NCI-H526 treated with DMSO at 0.1 percent for 48 hours (cell line): Measurements from ENCODE around the gene KAT6B.
"Not testable (repeated sequence)": the region's sequence is repeated elsewhere in the genome, so short reads cannot be mapped to it uniquely, and the experiment has no call there.

Source experiments
- DNase-seq: peaks from one replicate; lab custom pipeline; 2025; lab: John Stamatoyannopoulos, UW

The KAT6B gene

DNA sequence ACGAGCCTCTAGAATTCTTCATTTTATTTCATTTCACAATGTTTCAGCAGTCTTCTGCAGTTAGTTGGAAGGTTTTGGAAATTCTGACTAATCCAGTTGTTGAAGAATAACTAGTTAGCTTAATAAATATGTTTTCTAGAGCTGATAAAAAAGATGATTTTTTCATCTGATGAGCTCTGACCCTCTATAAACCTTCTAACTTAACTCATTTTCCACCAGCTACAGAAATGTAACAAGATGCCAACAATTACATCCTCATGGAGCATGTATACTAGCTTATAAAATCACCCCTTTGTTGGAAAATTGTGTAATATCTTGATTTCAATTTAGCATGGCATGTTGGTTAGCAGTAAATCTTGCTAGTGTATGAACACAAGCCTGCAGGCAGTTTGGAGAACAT lies 33.1 kb downstream of the KAT6B start:
- no peak for DNase-seq

DNA sequence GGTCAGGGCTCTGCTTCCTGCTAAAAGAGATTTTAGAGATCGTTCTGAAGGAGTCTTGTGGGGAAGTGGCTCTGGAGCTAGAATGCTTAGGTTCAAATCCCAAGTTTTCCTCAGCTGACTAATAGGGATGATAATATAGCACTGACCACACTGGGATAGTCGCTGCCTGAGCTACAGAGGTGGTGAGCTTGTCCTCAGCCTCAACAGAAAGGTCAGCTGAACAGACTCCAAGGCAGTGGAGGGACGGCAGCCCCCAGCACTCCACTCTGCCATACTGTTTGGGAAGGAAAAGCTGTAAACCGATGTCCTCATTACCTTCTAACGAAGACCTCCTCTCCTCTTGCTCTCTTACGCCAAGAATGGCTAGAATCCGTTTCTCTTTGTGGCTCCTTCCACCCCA lies 36.2 kb downstream of the KAT6B start:
- DNase-seq: no peak

DNA sequence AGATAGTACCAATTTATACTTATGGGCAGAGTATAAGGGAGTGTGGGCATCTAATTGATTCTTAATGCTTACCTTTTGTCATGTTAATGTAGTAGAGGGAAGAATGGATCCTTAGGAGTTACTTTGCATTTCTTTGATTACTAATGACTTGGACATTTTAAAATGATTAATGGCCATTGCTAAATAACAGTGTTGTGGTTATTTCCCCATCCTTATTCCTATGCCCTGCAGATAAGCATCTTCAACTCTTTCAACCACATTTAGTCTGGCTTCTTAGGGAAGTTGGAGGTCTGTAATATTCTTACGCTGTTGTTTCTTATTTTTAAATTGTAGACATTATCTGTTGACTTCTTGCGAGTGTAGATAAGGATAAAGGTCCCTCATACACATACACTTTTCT lies 37.2 kb downstream of the KAT6B start:
- DNase-seq: no peak

DNA sequence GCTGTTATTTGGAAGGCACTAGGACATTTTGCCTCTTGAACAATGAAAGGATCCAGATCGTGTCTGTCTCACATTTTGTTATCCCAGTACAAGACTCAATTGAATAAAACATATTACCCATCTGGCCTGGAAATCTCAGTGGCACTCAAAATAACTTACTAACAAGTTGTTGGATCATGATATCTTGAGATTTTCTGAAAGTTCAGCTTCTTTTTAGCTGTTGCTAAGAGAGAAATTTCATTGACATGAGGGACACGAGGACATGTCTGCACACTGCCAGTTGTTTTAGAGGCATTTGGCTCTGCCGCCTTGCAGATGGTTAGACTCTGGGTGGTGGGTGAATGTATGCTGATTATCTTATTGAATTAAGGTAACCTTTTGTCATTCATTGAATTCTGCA lies 41.0 kb downstream of the KAT6B start:
- no peak for DNase-seq

DNA sequence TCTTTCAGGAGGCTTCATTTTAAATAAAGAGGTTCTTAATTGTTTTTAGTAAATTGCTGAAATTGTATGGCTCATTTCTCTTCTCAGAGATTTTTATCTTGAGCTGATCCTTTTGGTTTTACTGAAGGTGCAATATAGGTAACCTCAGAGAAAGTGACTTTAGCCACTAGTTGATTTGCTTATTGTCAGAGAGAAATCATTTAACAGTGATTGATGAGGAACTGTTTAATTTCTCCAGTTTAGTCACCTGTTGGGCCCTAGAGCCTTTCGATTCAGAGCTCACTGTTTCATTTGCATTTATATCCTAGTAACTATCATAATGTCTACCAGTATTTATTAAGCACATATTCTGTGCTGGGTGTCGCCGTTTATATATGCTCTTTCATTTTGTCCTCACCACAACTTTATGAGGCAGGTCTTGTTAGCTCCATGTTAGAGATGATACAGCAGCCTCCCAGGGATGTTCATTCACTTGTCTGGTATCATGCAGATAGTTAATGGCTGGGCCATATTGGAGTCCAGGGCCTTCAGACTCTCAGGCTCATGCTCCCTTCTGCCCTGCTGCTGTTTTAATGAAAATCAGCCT lies 42.1 kb downstream of the KAT6B start:
- no peak for DNase-seq

DNA sequence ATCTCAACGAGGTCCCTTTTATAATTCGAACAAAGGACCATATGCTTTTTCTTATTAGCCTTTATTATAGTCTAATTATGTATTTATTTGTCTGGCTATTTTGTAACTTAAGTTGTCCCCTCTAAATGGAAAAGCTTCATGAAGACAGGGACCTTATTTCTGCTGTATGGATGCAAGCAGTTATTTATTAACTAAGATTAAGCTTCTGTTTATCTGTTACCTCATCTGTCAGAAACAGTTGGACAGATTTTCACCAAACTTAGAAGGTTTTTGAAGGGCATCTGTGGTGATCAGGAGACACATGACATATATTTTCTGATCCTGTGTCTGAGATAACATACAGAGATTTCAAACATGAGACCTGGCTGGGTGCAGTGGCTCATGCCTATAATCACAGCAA lies 43.2 kb downstream of the KAT6B start:
- no peak for DNase-seq

DNA sequence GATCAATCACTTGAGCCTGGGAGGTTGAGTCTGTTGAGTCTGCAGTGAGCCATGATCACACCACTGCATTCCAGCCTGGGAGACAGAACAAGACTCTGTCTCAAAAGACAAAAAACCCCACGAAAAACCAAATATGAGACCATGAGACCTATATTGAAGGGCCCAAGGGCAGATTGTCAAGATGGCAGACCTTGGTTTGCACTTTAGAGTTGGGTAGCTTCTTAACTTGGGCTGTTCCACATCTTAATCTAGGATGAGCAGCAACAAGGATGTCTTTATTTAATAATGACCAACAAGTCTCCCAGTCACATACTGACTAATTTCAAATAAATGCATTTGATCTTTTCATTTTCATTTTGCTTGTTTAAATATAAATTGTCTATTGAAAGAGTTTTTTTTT lies 43.8 kb downstream of the KAT6B start:
- no peak for DNase-seq

DNA sequence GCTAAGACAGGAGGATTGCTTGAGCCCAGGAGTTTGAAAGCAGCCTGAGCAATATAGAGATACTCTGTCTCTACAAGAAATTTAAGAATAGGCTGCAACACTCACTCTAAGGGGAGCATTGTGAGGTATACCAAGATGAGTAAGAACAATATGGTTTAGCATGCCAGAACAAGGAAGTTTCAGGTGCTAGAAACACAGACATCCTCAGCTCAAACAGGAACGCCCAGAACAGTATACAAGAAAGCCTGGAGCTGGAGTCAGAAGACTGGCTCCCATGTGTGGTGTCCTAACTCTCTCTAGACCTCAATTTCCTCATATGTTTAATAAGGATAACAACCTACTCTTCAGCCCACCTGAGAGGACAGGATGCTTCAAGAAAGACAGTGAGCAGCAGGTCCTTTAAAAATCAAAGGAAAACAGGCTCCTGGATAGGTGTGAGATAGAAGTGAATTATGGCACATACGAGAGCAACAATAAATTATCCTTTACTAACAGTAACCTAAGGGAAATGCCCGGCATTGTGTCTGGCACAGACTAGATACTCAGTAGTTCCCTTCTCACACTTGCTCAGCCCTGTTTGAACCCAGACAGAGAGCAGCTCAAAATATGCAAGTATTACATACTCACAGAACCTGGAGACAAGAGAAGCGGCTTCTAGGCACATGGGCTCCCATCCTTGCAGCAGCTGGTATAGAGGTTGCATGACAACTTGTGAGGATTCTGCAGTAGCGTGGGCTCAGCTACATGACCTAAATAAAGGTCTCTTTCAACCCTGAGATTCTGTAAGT lies 45.4 kb downstream of the KAT6B start:
- DNase-seq: no peak

DNA sequence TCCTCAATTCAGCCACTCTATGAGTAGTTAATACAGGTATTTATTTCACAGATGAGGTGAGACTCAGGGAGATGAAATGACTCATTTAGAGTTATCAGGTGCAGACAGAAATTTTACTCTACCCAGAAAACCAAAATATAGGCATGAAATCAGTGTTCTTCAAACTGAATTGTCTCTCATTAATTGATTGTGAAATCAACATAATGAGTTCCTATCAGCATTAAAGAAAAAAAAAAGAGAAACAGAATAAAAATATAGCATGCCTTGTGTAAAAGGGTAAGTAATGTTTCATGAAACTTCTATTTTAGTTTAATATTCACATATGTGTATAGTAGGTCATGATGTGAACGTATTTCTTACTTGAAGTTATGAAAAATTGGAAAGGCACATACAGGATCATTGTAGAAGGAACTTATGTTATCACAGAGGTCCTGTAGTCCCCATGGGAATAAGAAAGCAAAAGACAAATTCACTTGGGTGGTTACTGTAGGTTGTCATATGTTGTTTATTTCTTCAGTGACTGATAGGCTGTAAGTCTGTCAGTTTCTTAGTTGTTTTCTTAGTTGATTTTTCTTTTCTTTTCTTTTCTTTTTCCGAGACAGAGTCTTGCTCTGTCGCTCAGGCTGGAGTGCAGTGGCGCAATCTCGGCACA lies 47.5 kb downstream of the KAT6B start:
- no peak for DNase-seq

DNA sequence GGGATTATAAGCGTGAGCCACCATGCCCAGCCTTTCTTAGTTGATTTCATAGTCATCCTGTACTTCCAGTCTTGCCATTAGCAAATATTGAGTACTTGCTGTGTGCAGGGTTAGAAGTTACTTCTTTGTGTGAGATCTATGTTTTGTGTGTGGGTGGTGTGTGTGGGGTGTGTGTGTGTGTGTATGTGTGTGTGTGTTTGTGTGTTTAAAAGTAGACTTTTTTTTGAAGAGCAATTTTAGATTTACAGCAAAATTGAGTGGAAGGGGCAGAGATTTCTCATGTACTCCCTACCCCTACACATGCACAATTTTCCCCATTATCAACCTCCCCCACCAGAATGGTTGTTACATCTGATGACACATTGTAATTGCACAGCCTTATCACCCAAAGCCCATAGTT lies 48.2 kb downstream of the KAT6B start:
- DNase-seq: no peak

DNA sequence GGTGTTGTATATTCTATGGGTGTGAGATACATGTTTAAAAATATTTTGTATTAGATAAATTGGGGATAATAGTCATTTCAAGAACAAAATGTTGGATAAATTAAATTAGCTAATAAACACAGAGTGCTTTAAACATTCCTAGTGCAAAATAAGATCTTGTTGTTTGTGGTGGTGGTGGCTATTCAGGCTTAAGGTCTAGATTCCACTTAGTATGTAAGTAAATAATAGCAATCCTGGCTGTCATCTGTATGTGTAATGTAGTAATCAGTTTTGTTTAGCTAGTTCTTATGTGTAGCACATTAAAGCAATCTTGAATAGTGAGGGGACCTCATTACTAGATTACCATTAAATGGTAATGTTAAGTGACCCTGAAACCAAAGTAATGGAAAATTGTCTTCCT lies 48.7 kb downstream of the KAT6B start:
- DNase-seq: no peak

DNA sequence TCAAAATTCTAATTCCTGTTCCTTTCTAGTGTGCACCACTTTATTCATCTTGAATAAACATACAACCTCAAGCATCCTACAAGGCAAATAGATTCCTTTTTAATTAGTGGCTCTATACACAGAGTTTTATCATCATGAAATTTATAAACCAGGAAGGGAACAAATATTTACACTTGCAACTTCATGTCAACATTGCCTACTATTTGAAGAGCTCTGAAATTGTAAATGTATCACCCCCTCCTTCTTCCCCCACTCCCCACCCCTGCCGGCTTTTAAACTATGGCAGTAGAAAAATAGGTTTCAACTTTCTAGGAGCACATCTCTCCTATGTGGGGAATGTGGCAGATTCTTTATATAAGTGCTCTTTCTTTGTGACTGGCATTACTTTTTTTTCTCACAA lies 49.6 kb downstream of the KAT6B start:
- DNase-seq: no peak

DNA sequence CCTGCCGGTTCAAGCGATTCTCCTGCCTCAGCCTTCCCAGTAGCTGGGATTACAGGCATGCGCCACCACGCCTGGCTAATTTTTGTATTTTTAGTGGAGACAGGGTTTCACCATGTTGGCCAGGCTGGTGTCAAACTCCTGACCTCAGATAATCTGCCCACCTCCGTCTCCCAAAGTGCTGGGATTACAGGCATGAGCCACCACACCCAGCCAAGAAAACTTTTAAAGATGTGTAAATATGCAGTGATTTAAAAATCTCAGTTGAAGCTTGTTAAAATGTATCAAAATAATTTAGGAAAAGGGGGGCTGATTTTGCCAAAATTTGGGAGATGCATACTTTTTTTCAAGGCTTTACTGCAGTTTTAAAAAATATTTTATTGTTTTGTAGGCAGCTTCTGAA lies 50.7 kb downstream of the KAT6B start:
- DNase-seq: not testable (repeated sequence)

DNA sequence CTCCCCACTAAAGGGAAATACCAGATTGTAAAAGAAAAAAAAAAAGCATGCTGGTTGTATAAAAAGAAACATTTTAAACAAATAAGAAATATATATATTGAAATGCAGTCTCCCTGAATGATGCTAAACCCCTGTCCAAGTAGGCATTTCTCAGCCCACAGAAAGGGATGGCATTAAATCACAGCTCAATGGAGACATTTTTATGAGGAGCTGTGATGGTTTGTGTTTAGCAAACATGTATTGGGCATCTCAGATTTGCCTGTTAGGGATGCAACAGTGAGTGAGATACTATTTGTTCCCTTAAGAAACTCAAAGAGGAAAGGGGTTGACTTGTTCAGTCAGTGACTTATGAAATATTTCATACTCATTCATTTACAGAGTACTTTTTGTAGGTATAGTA lies 51.5 kb downstream of the KAT6B start:
- no peak for DNase-seq

DNA sequence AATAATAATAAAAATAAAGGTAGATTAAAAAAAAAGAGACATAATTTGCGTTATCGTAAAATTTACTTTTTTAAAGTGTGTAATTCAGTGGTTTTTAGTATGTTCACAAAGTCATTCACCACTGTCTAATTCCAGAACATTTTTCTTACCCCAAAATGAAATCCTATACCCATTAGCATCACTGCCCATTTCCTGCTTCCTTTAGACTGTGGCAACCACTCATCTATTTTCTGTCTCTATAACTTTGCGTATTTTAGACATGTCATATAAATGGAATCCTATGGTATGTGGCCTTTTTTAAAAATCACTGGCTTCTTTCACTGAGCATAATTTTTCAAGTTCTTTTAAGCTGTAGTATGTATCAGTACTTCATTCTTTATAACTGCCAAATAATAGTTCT lies 53.6 kb downstream of the KAT6B start:
- no peak for DNase-seq

DNA sequence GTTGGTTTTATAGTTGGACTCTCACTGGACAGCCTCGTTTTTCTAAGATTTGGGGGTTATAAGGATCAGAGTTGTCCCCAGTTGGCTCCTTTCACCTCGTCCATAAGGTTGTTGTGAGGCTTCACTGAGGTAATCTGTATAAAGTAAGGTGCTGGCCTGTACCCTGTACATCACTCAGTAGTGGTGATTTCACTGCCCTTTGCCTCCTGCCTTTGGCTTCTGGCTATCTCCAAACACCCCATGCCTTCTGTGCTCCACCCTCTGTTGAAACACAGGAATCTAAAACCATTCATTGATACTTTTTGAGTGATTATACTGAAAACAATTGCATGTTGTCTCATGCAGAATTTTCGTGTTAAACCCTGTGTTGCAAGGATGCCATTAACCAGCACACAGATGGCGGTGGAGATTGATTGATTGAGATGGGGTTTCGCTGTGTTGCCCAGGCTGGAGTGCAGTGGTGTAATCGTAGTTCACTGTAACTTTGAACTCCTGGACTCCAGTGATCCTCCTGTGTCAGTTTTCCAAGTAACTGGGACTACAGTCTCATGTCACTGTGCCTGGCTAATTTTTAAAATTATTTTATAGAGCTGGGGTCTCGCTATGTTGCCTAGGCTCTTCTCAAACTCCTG lies 55.0 kb downstream of the KAT6B start:
- DNase-seq: no peak

DNA sequence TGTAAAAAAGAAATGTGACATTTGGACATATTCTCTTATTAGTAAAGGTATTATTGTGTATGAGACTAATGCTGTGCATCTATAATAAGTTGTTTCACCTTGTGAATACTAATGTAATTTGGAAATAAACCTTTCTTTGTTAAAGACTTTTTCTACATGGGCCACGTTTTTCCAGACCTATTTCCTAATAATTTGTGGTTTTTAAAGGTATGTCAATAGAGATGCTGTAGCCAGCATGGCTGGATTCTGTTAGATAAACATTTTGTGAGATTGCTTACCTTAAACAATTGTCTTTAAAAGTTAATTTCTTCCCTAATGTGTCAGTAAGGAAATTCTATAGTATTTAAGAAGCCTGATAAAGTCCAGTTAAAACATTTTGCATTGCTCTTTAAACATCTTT lies 56.0 kb downstream of the KAT6B start:
- DNase-seq: no peak

DNA sequence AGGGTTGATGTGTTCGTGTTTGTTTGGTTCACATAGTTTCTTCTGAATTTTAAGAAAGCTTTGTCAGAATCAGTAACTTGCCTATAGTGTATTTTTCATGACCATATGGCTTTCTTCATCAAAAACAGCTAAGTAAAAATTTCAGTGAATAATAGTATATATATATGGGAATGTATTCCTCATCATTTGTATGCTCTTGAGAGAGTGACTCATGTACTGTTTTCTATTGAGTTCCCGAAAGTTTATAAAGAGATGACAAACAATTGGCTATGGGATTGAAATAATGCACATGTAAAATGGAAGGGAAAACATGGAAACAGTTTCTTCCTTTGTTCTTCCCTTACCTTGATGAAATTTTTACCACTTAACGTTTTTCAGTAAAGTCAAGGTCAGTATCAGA lies 56.4 kb downstream of the KAT6B start:
- no peak for DNase-seq

DNA sequence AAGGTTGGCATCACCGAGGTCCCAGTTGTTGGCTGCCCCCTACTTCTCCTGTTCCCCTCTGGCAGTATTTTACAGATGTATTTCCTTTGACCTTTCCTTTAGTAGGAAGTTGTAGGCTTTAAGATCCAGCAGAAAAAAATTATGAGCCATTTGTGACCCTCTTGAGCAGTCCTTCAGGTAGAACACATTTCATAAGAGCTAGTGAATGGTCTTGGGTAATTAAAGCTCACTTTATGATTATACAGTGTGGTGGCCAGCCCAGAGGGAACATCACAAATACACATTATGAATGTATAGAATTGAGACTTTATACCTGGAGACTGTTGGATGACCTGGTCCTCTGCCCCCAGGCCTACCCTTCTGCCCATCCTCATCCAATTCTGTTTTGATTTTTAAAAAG lies 57.0 kb downstream of the KAT6B start:
- DNase-seq: no peak

DNA sequence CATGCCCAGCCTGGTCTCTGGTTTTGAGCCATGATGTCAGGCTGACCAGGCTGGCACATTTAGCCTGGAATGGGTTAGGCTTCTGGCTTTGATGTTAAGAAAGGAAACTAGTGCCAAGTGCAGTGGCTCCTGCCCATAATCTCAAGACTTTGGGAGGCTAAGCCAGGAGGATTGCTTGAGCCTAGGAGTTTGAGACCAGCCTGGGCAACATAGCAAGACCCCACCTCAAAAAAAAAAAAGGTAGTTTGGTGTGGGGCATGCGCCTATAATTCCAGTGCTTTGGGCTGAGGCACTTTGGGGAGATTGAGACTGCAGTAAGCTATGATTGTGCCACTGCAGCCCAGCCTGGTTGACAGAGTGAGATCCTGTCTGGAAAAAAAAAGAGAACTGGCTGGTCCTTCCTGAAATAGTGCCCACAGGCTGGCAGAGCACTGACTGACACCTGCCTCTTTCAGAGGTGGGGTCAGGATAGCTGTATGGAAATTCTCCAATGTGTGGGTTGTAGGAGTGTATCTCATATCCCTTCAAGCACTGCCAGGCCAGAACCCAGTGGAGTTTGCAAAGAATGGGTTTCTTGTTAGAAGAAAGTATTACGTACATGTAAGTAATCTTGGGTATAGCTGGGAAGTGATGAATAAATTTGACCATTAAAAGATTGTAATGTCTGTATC lies 61.3 kb downstream of the KAT6B start:
- no peak for DNase-seq

DNA sequence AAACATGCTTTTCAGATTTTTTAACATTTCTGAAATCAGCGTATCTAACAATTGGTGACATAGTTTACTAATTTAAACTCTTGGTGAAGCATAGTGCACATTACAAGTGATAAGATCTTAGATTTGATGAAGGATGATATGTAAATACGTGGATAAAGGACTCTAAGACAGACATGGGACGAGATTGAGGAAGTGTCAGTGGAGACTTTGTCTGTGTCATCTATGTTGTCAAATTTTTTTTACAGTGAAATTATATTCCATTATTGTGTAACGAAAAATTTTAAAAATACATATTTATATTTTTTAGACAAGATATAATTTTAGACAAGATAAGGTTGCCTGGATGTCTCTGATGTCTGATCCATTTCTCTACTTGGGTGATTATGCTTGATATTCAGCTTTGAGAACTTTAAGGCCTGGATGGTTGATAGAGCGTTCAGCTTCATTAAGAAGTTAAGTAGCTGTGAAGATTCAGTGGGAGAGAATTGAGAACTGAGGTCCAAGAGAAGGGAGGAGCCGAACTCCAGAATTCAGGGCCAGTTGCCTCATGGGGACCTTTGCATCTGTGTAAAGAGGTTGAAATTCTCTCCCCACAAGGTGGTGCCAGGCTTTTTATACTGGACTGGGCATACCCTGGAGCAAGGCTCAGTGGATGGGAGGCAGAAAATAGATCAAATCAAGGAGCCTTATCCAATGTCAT lies 62.7 kb downstream of the KAT6B start:
- no peak for DNase-seq

DNA sequence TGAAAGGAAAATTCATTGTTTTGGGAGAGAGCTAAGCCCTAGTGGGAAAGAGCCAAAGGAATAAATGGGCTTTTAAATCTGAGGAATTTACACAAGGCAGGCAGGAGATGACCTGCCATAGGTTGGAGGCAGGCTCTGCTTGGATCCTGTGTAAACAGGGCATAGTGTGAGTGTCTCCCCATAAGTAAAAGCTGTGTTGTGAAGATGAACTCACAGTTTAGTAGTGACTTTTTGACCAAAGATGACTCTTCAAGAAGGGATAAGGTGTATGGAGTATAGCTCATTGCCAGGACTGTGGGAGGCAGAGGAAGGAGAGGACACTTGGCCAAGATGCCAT lies 63.2 kb downstream of the KAT6B start:
- no peak for DNase-seq
